GM12878 (cell line): Measurements from ENCODE around the gene SCRN1. TPM values are rescaled to one million over a fixed set of nuclear protein-coding genes. Genes with fewer than 3 reads are reported as not detected.
A peak's percentile ranks its signal among the peaks of the same experiment; 100 is the strongest.

ENCODE experiments used
- ATF2 ChIP-seq: IDR thresholded peaks from 2 replicates; pipeline ENCODE4 v1.6.1; 2012; ENCODE audit warnings: low read length, inconsistent platforms
- CHD2 ChIP-seq: IDR thresholded peaks from 2 replicates; pipeline ENCODE4 v1.6.1; 2011; ENCODE audit warnings: low read depth, low read length, improper control_type of control experiment, borderline replicate concordance
- ETV6 ChIP-seq, 2 experiments: fragments of 450-650 bp in 1 of 2; IDR thresholded peaks in 1 of 2; conservative IDR thresholded peaks in 1 of 2; 2 replicates each; pipeline ENCODE4 v1.6.1; 2014; ENCODE audit warnings: antibody characterized with exemption in 1 of 2, borderline replicate concordance in 1 of 2, low read depth in 1 of 2, mild to moderate bottlenecking in 1 of 2, moderate library complexity in 1 of 2
- FOXM1 ChIP-seq: IDR thresholded peaks from 2 replicates; pipeline ENCODE4 v1.6.1; 2012; ENCODE audit warnings: low read depth, mild to moderate bottlenecking, inconsistent platforms, low read length, moderate library complexity
- IRF4 ChIP-seq: IDR thresholded peaks from 2 replicates; pipeline ENCODE4 v1.6.1; 2011; ENCODE audit warnings: low read depth, low read length
- JUNB ChIP-seq: IDR thresholded peaks from 2 replicates; pipeline ENCODE4 v1.6.1; 2016; ENCODE audit warnings: antibody characterized with exemption, mild to moderate bottlenecking
- MYC ChIP-seq: IDR thresholded peaks from 2 replicates; pipeline ENCODE4 v1.6.1; 2011; ENCODE audit warnings: mild to moderate bottlenecking, low read length, moderate library complexity, inconsistent platforms; ENCODE audit not compliant: insufficient read depth, insufficient replicate concordance, insufficient read length, severe bottlenecking
- NFYA ChIP-seq: IDR thresholded peaks from 2 replicates; pipeline ENCODE4 v1.6.1; 2011; ENCODE audit warnings: low read depth, mild to moderate bottlenecking, low read length, improper control_type of control experiment, borderline replicate concordance
- RAD51 ChIP-seq: fragments of 450-650 bp; IDR thresholded peaks from 2 replicates; pipeline ENCODE4 v1.6.1; 2016; ENCODE audit warnings: moderate library complexity, mild to moderate bottlenecking, inconsistent platforms
- RUNX3 ChIP-seq: IDR thresholded peaks from 2 replicates; pipeline ENCODE4 v1.6.1; 2012; ENCODE audit warnings: low read length, inconsistent platforms
- SMAD5 ChIP-seq: IDR thresholded peaks from 2 replicates; pipeline ENCODE4 v1.6.1; 2016; ENCODE audit warnings: antibody characterized with exemption, low read depth
- SMARCA5 ChIP-seq: fragments of 450-650 bp; IDR thresholded peaks from 2 replicates; pipeline ENCODE4 v1.6.1; 2017; ENCODE audit warnings: mild to moderate bottlenecking
- SP1 ChIP-seq: IDR thresholded peaks from one replicate; pipeline ENCODE4 v1.6.1; 2011; ENCODE audit warnings: low read depth, low read length
- TAF1 ChIP-seq: IDR thresholded peaks from 2 replicates; pipeline ENCODE4 v1.6.1; 2011; ENCODE audit warnings: mild to moderate bottlenecking, low read depth, low read length, borderline replicate concordance
- ZNF24 ChIP-seq: fragments of 450-650 bp; IDR thresholded peaks from 2 replicates; pipeline ENCODE4 v1.6.1; 2017; ENCODE audit warnings: antibody characterized with exemption, mild to moderate bottlenecking
- ZZZ3 ChIP-seq: IDR thresholded peaks from 2 replicates; pipeline ENCODE4 v1.6.1; 2011; ENCODE audit warnings: low read depth; ENCODE audit not compliant: control insufficient read depth, insufficient read length
- polyA plus RNA-seq, 11 experiments: library from polyadenylated mRNA; depleted of rRNA in 4 of 11; unstranded in 6 of 11; stranded (reverse) in 5 of 11; fragments of >200 nt; fragmentation: Nextera tagmentation in 4 of 11; fragmentation: Illumina TruSeq in 1 of 11; extraction: Ambion mirVana in 4 of 11; extraction: Trizol in 1 of 11; gene quantifications; 1 replicate in 1 of 11; 2 replicates in 10 of 11; pipeline versions ENCODE4 v1.2.1 to v1.2.3, GENCODE V29; 2011 to 2016; ENCODE audit warnings: inconsistent platforms in 2 of 11, missing spikeins in 2 of 11, low read depth in 1 of 11
- total RNA-seq, 4 experiments: library from RNA; depleted of rRNA in 3 of 4; stranded (reverse); fragments of >200 nt in 3 of 4; fragmentation: Illumina TruSeq in 1 of 4; extraction: Trizol in 1 of 4; gene quantifications; 2 replicates each; pipeline versions ENCODE4 v1.2.1 to v1.2.3, GENCODE V29; 2013 to 2021
- TF ChIP-seq, protein P1 (sequence below): fragments of 450-650 bp; IDR thresholded peaks from 2 replicates; pipeline ENCODE4 v1.6.1; 2017; ENCODE audit warnings: low read depth, mild to moderate bottlenecking, moderate library complexity
- TF ChIP-seq, protein P2 (sequence below): IDR thresholded peaks from 2 replicates; pipeline ENCODE4 v1.6.1; 2012; ENCODE audit warnings: low read depth, low read length, improper control_type of control experiment
- TF ChIP-seq, protein P3 (sequence below): IDR thresholded peaks from 2 replicates; pipeline ENCODE4 v1.6.1; 2012; ENCODE audit warnings: low read depth, low read length, improper control_type of control experiment
- TF ChIP-seq, protein P4 (sequence below): fragments of 450-650 bp; IDR thresholded peaks from 2 replicates; pipeline ENCODE4 v1.6.1; 2017; ENCODE audit warnings: mild to moderate bottlenecking, moderate library complexity

Gene SCRN1
- total and polyA plus RNA-seq, 10 of the 15 experiments (the other 5 are each of a cell fraction or from before 2014, with no cell fraction given): 11.1 to 67.6 (median 41.7) TPM

GRCh38 chr7:29988424-29989256 lies 961 bp downstream of the SCRN1 start (continued):
- TF ChIP-seq ATF2: no peak
- TF ChIP-seq ZZZ3: no peak
- TF ChIP-seq, protein P1, sequence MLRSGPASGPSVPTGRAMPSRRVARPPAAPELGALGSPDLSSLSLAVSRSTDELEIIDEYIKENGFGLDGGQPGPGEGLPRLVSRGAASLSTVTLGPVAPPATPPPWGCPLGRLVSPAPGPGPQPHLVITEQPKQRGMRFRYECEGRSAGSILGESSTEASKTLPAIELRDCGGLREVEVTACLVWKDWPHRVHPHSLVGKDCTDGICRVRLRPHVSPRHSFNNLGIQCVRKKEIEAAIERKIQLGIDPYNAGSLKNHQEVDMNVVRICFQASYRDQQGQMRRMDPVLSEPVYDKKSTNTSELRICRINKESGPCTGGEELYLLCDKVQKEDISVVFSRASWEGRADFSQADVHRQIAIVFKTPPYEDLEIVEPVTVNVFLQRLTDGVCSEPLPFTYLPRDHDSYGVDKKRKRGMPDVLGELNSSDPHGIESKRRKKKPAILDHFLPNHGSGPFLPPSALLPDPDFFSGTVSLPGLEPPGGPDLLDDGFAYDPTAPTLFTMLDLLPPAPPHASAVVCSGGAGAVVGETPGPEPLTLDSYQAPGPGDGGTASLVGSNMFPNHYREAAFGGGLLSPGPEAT: peak; percentile 38; the same call in 1 of the 2 replicates
- TF ChIP-seq IRF4: no peak
- peak; percentile 52; the same call in 1 of the 2 replicates for TF ChIP-seq RAD51
- no peak for TF ChIP-seq SMAD5
- TF ChIP-seq RUNX3: peak; percentile 92
- no peak for TF ChIP-seq NFYA
- TF ChIP-seq CHD2: peak; percentile 72; the same call in 1 of the 2 replicates
- TF ChIP-seq ETV6 (conservative IDR thresholded peaks at IDR 0.05 in 1 of 2, IDR thresholded peaks at IDR 0.05 in 1 of 2; ENCODE audit: borderline replicate concordance in 1 of 2, low read depth in 1 of 2): peak in 1 of 2 experiments; percentile 44; a peak in 1 of 4 replicates
- TF ChIP-seq, protein P2, sequence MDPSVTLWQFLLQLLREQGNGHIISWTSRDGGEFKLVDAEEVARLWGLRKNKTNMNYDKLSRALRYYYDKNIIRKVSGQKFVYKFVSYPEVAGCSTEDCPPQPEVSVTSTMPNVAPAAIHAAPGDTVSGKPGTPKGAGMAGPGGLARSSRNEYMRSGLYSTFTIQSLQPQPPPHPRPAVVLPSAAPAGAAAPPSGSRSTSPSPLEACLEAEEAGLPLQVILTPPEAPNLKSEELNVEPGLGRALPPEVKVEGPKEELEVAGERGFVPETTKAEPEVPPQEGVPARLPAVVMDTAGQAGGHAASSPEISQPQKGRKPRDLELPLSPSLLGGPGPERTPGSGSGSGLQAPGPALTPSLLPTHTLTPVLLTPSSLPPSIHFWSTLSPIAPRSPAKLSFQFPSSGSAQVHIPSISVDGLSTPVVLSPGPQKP: peak; percentile 40; the same call in 1 of the 2 replicates
- TF ChIP-seq TAF1: peak; percentile 68
- TF ChIP-seq SMARCA5: peak; percentile 52; the same call in 1 of the 2 replicates
- no peak for TF ChIP-seq JUNB
- TF ChIP-seq, protein P3, sequence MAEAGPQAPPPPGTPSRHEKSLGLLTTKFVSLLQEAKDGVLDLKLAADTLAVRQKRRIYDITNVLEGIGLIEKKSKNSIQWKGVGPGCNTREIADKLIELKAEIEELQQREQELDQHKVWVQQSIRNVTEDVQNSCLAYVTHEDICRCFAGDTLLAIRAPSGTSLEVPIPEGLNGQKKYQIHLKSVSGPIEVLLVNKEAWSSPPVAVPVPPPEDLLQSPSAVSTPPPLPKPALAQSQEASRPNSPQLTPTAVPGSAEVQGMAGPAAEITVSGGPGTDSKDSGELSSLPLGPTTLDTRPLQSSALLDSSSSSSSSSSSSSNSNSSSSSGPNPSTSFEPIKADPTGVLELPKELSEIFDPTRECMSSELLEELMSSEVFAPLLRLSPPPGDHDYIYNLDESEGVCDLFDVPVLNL: no peak
- TF ChIP-seq, protein P4, sequence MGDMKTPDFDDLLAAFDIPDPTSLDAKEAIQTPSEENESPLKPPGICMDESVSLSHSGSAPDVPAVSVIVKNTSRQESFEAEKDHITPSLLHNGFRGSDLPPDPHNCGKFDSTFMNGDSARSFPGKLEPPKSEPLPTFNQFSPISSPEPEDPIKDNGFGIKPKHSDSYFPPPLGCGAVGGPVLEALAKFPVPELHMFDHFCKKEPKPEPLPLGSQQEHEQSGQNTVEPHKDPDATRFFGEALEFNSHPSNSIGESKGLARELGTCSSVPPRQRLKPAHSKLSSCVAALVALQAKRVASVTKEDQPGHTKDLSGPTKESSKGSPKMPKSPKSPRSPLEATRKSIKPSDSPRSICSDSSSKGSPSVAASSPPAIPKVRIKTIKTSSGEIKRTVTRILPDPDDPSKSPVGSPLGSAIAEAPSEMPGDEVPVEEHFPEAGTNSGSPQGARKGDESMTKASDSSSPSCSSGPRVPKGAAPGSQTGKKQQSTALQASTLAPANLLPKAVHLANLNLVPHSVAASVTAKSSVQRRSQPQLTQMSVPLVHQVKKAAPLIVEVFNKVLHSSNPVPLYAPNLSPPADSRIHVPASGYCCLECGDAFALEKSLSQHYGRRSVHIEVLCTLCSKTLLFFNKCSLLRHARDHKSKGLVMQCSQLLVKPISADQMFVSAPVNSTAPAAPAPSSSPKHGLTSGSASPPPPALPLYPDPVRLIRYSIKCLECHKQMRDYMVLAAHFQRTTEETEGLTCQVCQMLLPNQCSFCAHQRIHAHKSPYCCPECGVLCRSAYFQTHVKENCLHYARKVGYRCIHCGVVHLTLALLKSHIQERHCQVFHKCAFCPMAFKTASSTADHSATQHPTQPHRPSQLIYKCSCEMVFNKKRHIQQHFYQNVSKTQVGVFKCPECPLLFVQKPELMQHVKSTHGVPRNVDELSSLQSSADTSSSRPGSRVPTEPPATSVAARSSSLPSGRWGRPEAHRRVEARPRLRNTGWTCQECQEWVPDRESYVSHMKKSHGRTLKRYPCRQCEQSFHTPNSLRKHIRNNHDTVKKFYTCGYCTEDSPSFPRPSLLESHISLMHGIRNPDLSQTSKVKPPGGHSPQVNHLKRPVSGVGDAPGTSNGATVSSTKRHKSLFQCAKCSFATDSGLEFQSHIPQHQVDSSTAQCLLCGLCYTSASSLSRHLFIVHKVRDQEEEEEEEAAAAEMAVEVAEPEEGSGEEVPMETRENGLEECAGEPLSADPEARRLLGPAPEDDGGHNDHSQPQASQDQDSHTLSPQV: 0 out of 2 replicates have a peak, but pooled peaks have one; percentile 10
- TF ChIP-seq ZNF24: no peak
- no peak for TF ChIP-seq SP1
- TF ChIP-seq MYC: no peak
- TF ChIP-seq FOXM1: no peak
